BE2C (cell line): ENCODE results near the gene SRF.

ENCODE experiments used
- DNase-seq: peaks from one replicate; pipeline ENCODE4 v3.0.0-alpha.2; 2020
- H3K27me3 ChIP-seq: fragments of 250-450 bp; sonication (Bioruptor Pico); 2 replicates; pipeline ENCODE4 v1.5.1; 2020; ENCODE audit warnings: mild to moderate bottlenecking
- H3K36me3 ChIP-seq: fragments of 250-450 bp; sonication (Bioruptor Pico); 2 replicates; pipeline ENCODE4 v1.5.1; 2020; ENCODE audit warnings: mild to moderate bottlenecking
- H3K4me1 ChIP-seq: fragments of 250-450 bp; sonication (Bioruptor Pico); 2 replicates; pipeline ENCODE4 v1.5.1; 2020
- H3K4me3 ChIP-seq: 2 replicates; pipeline ENCODE4 v1.5.1; 2011; ENCODE audit warnings: low read depth, low read length
- H3K9me3 ChIP-seq: fragments of 250-450 bp; sonication (Bioruptor Pico); 2 replicates; pipeline ENCODE4 v1.5.1; 2020
- TF ChIP-seq, protein P1 (sequence below): IDR thresholded peaks from 2 replicates; pipeline ENCODE4 v1.5.1; 2012; ENCODE audit warnings: mild to moderate bottlenecking, low read depth, low read length

Gene SRF

DNA sequence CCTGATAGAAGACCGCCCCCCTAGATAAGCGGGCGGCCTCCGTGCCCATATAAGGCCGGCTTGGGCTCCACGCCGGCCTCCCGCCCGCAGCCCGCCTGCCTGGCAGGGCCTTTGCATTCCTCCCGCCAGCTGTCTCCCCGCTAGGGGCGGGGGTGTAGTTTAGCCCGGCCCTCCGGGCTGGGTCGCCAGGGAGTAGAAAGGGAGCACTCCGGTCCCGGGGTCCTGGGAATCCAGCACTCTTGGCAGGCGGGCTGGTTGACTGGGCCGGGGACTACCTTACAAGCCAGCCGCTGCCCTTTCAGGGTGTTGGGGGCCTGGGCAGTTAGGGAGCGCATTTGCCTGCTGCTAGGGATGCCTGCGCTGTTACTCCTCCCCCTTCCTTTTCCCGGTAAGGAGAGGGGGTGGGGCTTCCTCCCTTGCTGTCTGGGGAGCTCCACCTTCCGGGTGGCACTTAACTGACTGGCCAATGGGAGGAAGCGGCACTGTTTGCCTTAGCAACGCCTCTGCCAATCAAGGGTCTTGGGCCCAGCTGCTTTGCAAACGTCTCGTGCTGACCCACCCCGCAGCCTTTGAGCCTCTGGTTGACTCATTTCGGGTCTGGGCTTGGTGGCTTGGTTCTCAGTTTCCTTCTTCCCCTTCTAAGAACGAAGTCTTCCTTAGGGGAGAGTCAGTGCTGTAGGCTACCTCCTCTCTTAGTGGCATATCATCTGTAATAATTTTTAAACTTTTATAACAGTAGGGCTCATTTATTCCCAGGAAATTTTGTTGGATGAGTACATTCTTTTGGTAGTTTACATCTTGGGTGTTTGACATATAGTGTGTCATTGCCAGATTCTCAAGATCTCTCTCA lies 3.4 kb downstream of the SRF start:
- peak; percentile 97 for DNase-seq

DNA sequence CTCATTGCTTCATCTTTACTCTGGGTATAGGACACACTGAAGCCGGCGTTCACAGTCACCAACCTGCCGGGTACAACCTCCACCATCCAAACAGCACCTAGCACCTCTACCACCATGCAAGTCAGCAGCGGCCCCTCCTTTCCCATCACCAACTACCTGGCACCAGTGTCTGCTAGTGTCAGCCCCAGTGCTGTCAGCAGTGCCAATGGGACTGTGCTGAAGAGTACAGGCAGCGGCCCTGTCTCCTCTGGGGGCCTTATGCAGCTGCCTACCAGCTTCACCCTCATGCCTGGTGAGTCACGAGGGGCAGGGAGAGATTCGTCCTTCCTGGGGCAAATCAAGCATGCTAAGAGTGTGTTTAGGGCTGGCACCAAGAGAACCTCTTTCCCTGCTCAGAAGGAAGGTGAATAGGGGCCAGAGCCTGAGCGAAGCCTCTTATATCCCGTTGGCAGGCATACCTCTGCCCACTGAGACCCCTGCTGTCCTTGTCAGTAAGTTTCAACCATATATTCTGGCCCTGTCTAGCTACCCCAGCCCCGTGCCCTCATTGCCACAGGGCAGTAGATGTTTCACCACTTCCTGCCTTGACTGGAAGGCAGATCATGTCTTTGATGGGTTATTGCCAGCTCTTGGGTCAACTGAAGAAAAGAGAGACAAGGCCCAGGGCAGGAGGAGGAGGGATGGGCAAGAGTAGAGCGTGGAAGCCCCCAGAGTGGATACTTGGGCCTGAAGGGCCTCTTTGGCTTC lies 4.8 kb downstream of the SRF start:
- TF ChIP-seq, protein P1, sequence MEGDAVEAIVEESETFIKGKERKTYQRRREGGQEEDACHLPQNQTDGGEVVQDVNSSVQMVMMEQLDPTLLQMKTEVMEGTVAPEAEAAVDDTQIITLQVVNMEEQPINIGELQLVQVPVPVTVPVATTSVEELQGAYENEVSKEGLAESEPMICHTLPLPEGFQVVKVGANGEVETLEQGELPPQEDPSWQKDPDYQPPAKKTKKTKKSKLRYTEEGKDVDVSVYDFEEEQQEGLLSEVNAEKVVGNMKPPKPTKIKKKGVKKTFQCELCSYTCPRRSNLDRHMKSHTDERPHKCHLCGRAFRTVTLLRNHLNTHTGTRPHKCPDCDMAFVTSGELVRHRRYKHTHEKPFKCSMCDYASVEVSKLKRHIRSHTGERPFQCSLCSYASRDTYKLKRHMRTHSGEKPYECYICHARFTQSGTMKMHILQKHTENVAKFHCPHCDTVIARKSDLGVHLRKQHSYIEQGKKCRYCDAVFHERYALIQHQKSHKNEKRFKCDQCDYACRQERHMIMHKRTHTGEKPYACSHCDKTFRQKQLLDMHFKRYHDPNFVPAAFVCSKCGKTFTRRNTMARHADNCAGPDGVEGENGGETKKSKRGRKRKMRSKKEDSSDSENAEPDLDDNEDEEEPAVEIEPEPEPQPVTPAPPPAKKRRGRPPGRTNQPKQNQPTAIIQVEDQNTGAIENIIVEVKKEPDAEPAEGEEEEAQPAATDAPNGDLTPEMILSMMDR: no peak
- Histone ChIP-seq H3K4me3 (no peak overlapping the region), H3K9me3 (no peaks in the 10 kb centered on the region), H3K36me3 (peaks cover 43% of the 10 kb centered on the region), H3K27me3 (no peaks in the 10 kb centered on the region), H3K4me1 (peaks cover 12% of the 10 kb centered on the region)
- no peak for DNase-seq

More for the DNA sequence above, 3.4 kb downstream of the SRF start:
- H3K9me3 ChIP-seq: no peaks in the 10 kb centered on the region
- H3K36me3 ChIP-seq: peaks cover 42% of the 10 kb centered on the region
- no peaks in the 10 kb centered on the region for H3K27me3 ChIP-seq
- H3K4me1 ChIP-seq: peaks cover 12% of the 10 kb centered on the region
- TF ChIP-seq, protein P1: peak; percentile 26
- H3K4me3 ChIP-seq: peak overlapping the region; percentile 82

DNA sequence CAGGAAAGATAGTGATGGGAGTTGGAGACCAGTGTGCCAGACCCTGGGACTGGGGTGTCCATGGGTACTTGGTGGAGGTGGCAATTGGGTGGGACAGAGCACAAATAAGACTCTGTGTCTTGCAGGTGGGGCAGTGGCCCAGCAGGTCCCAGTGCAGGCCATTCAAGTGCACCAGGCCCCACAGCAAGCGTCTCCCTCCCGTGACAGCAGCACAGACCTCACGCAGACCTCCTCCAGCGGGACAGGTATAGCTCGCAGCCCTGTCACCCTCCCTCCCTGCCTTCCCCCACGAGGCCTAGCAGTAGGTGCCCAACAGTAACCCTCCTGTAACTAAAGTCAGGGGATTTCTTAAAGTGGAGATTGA lies 5.3 kb downstream of the SRF start:
- H3K36me3 ChIP-seq: peaks cover 43% of the 10 kb centered on the region
- TF ChIP-seq, protein P1: no peak
- no peak overlapping the region for H3K4me3 ChIP-seq
- peaks cover 12% of the 10 kb centered on the region for H3K4me1 ChIP-seq
- no peaks in the 10 kb centered on the region for H3K9me3 ChIP-seq
- no peak for DNase-seq
- no peaks in the 10 kb centered on the region for H3K27me3 ChIP-seq

DNA sequence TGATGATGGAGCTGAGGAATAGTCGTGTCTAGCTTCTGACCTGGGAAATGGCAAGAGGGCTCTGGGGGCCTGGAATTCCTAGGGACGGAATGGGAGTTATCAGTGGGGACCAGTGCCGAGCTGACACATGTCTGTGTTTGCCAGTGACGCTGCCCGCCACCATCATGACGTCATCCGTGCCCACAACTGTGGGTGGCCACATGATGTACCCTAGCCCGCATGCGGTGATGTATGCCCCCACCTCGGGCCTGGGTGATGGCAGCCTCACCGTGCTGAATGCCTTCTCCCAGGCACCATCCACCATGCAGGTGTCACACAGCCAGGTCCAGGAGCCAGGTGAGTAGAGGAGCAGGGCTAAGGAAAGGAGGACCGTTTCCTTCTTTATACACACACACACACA lies 7.1 kb downstream of the SRF start:
- H3K4me1 ChIP-seq: peaks cover 12% of the 10 kb centered on the region

DNA sequence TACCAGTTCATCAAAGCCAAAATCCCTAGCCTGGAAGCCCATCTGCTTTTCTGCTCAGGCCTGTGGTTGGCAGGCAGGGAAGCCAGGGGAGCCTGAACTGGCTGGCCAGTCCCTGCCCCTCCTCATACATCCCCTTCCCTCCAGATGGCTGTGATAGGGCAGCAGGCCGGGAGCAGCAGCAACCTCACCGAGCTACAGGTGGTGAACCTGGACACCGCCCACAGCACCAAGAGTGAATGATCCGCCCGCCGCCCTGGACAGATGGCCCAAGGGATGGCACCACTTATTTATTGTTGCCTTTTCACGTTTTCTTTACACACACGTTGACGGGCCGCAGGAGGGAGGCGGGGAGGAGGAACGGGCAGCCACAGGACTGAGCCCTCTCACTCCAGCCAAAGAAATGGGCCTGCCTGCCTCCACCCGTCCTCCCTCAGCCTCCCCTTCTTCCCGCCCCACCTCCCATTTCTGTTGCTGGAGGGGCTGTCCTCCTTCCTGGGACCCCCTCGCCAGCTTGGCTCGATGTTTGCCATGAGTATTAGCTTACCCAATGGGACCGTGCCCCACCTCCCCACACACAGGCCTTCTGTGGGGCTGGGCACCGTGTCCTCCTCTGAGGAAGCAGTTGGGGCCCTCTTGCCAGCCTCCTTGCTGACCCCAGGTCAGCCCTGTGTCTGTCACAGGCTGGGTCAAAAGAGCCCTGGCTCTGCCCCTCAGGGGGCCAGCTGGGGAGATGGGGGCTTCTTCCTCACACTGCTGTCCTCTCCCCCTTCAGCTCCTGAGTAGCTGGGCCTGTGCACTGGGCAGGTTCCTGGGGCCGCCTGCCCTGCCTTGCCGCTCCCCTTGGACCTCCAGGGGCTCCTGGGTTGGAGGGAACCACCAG lies 8.1 kb downstream of the SRF start:
- Histone ChIP-seq H3K9me3 (no peaks in the 10 kb centered on the region), H3K4me1 (peaks cover 4% of the 10 kb centered on the region; the same call in 1 of the 2 replicates), H3K36me3 (peaks cover 40% of the 10 kb centered on the region), H3K27me3 (no peaks in the 10 kb centered on the region), H3K4me3 (no peak overlapping the region)
- no peak for DNase-seq
- TF ChIP-seq, protein P1: no peak

More for the DNA sequence above, 7.1 kb downstream of the SRF start:
- H3K36me3 ChIP-seq: peaks cover 43% of the 10 kb centered on the region
- no peak for DNase-seq
- no peak overlapping the region for H3K4me3 ChIP-seq
- H3K9me3 ChIP-seq: no peaks in the 10 kb centered on the region
- no peaks in the 10 kb centered on the region for H3K27me3 ChIP-seq
- TF ChIP-seq, protein P1: no peak
